Measurements from ENCODE around the gene RIMBP2.

RIMBP2 gene

DNA sequence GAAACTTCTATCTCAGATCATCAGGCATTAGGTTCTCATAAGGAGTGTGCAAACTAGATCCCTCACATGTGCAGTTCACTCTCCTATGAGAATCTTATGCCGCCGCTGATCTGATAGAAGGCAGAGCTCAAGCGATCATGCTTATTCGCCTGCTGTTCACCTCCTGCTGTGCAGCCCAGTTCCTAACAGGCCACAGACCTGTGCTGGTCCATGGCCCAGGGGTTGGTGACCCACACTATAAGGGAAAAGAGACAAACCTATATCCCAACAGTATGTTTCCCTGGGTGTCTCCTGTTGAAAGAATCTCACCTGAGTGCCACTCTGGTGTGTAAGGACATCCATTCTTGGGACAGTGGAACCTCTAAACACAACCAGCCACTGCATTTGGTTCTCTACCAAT, 186.3 kb downstream of the RIMBP2 start:
- TF ChIP-seq, protein P1, sequence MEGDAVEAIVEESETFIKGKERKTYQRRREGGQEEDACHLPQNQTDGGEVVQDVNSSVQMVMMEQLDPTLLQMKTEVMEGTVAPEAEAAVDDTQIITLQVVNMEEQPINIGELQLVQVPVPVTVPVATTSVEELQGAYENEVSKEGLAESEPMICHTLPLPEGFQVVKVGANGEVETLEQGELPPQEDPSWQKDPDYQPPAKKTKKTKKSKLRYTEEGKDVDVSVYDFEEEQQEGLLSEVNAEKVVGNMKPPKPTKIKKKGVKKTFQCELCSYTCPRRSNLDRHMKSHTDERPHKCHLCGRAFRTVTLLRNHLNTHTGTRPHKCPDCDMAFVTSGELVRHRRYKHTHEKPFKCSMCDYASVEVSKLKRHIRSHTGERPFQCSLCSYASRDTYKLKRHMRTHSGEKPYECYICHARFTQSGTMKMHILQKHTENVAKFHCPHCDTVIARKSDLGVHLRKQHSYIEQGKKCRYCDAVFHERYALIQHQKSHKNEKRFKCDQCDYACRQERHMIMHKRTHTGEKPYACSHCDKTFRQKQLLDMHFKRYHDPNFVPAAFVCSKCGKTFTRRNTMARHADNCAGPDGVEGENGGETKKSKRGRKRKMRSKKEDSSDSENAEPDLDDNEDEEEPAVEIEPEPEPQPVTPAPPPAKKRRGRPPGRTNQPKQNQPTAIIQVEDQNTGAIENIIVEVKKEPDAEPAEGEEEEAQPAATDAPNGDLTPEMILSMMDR (IDR thresholded peaks at IDR 0.05; ENCODE audit: insufficient read depth, low read depth, low read length, missing control alignments), result no peak

DNA sequence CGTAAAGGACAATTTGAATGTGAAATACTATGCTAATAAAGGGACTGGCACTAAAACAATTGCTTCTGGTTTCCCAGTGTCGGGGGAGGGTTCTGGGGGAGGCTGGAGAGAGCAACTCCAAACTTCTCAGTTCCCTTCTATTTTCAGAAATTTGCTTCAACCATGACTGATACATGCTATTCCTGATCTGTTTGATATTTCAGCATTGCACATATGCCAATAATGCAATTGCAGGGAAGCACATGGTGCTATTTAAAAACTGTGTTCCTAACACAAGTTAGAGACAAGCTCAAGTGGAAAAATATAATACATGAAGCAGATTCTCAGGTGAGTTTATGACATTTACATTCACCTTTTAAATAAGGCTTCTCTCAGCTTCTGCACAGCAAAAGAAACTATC, 188.9 kb downstream of the RIMBP2 start:
- no peak for DNase-seq (ENCODE audit: low read depth)
- H3K4me3 ChIP-seq (ENCODE audit: low read depth, low read length), result no peak overlapping the region
- TF ChIP-seq, protein P1 (IDR thresholded peaks at IDR 0.05; ENCODE audit: insufficient read depth, low read depth, low read length, missing control alignments), result no peak

More for the DNA sequence above, 186.3 kb downstream of the RIMBP2 start:
- no peak for DNase-seq (ENCODE audit: low read depth)
- no peak overlapping the region for H3K4me3 ChIP-seq (ENCODE audit: low read depth, low read length)

DNA sequence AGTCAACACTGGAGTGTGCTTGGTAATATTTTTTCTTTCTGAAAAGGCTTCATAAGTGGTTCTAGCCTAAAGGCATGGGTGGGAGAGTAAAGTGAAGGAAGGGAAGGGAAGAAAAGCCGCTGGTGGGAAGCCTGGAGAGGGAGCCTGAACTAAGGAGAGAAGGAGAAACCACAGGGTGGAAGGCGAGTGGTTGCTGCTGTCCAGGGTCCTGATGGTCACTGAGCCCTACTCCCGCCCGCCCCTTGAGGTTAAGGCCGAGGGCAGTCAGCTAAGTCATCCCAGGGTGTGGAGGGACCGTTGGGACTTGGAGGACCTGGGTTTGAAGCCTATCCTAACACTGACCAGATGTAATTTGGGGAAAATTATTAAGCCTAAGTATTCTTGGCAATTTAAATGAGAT, 189.3 kb downstream of the RIMBP2 start:
- no peak for DNase-seq (ENCODE audit: low read depth)
- TF ChIP-seq, protein P1 (IDR thresholded peaks at IDR 0.05; ENCODE audit: insufficient read depth, low read depth, low read length, missing control alignments), result no peak
- H3K4me3 ChIP-seq (ENCODE audit: low read depth, low read length), result no peak overlapping the region

DNA sequence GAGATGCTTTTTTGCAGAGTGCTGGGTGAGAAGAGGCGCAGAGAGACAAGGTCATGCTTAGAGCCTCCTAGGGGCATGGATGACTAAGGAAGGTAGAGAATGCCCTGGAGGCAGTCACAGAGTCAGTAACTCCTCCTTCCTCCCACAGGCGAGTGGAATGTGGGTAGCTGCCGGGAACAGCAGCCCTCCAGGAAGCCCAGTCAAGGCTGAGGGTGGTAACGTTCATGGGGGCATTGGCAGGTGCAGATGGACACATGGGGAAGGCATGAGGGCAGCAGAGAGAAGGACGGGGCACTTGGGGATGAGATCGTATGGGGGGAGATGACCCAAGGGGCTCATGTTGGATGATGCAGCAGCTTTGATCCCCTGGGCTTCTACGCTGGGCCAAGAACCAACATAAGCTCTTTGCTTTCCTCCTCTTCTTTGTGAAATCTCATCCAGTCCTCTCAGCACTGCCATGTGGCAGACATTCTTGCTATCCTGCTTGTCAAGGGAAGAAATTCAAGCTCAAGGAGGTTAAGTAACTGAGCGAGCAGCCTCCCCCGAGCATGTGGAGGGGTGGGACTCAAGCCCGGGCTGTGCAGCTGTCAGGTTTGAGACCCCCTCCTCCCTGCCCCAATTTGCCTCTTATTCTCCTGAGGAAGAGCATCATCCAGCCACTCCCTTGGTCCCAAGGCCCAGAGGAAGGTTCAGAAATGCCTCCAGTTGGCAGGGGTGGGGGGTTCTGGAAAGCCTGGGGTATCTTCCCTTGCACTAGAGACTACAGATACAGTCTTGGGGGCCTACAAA, 190.5 kb downstream of the RIMBP2 start:
- no peak for DNase-seq (ENCODE audit: low read depth)
- H3K4me3 ChIP-seq (ENCODE audit: low read depth, low read length), result no peak overlapping the region
- TF ChIP-seq, protein P1 (IDR thresholded peaks at IDR 0.05; ENCODE audit: insufficient read depth, low read depth, low read length, missing control alignments), result no peak

DNA sequence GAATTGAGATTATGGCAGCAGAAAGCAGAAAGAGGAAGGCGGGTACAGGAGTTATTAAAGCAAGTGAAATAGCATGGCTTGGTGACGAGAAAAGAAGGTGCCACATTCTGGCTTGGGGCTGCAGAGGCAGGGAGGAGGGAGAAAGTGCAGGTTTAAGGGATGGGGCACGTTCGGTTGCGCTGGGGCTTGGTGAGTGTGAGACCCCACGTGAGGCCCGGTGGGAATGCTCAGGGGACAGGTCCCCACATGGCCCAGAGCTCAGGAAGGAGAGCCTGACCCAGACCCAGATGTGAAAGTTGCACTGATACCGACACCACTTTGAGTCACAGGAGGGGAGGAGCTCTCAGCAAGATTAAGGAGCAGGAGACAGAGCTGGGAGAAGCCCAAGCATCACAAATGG, 191.3 kb downstream of the RIMBP2 start:
- no peak for DNase-seq (ENCODE audit: low read depth)
- no peak overlapping the region for H3K4me3 ChIP-seq (ENCODE audit: low read depth, low read length)
- TF ChIP-seq, protein P1 (IDR thresholded peaks at IDR 0.05; ENCODE audit: insufficient read depth, low read depth, low read length, missing control alignments), result no peak

DNA sequence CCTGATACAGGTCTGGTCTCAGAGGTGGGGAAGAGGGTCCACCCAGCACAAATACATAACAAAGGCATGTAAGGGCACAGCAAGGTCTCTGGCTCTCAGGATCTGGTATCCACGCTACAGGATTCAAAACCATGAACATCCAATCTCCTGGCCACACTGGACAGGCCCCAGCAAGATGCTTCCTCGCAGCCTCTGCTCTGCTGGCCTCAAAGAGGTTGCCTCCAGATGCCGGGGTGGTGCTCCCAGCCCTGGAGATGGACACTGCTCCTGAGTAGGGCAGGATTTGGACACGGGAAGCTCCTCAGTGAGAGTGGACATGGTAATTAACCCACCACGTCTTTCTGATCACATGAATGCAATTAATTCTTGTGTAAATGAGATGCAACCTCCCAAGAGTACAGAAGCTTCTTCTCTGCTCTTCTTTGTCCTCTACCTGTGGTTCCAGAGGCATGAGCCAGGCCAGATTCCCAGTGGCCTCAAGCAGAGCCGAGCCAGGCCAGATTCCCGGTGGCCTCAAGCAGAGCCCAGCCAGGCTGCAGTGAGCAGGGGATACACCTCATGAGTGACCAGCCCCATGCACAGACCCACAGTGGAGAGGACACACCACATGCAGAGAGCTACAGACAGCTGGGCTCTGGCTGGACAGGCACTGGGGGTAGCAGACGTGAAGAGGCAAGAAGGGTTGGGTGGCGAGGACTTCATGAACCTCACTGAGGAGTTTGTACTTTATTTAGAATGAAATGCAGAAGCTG, 192.1 kb downstream of the RIMBP2 start:
- no peak overlapping the region for H3K4me3 ChIP-seq (ENCODE audit: low read depth, low read length)
- TF ChIP-seq, protein P1 (IDR thresholded peaks at IDR 0.05; ENCODE audit: insufficient read depth, low read depth, low read length, missing control alignments), result no peak
- DNase-seq (ENCODE audit: low read depth), result no peak

All from GM12865 (cell line).